Pulmonary artery endothelial cell (primary cell): ENCODE data around the gene MLXIPL. TPM values are rescaled to one million over a fixed set of nuclear protein-coding genes. Genes with fewer than 3 reads are reported as not detected.
"Not testable (repeated sequence)": the region's sequence is repeated elsewhere in the genome, so short reads cannot be mapped to it uniquely, and the experiment has no call there.

Source experiments
- DNase-seq: peaks from one replicate; pipeline ENCODE4 v3.0.0-alpha.2; 2011; ENCODE audit warnings: low read depth, low spot score
- total RNA-seq: library from RNA; depleted of rRNA; stranded (reverse); fragments of >200 nt; gene quantifications from 2 replicates; pipeline ENCODE4 v1.2.3, GENCODE V29; 2014

The MLXIPL gene
- total RNA-seq, 1 donor from 2014 or later = not detected

DNA sequence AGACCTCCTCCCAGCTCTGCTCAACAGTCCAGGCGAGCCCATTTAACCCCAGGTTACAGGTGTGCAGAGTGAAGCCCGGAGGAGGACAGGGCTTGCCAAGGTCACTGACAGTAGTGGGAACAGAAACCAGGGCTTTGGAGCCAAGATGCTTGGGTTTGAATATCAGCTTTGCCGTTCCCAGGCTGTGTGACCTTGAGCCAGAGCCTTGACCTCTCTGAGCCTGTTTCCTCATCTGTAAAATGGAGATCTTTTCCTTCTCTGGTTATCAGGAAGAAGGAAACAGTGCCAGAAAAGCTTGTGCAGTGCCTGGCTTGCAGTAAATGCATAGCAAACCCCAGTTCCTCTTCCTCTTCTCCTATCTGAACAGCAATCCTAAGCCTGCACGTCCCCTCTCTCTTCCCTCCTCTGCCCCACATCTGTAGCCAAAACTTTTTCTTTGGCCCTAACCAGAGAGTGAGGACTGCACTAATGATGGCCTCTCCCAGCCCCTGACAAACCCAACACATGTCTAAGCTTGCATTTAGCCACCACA lies 21.4 kb upstream of the MLXIPL start:
- DNase-seq = no peak

DNA sequence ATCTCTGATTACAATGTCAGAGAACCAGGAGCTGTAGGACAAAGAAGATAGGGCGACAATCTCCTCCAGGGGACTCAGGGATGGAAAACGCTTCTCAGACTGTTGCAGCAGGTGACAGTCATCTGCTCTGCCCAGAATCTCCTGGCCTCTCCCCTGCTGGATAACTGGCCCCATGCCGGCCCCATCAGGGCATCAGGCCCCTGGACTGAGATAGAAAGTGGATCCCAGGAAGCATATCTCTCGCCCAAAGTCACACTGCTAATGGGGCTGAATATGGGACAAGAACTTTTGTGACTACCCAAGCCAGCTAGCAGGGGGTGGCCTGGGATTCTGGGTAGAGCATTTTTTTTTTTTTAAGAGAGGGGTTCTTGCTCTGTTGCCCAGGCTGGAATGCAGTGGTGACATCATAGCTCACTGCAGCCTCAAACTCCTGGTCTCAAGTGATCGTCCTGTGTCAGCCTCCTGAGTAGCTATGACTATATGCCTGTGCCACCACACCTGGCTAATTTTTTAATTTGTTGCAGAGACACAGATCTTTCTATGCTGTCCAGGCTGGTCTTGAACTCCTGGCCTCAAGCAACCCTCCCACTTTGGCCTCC lies 20.5 kb upstream of the MLXIPL start:
- no peak for DNase-seq

DNA sequence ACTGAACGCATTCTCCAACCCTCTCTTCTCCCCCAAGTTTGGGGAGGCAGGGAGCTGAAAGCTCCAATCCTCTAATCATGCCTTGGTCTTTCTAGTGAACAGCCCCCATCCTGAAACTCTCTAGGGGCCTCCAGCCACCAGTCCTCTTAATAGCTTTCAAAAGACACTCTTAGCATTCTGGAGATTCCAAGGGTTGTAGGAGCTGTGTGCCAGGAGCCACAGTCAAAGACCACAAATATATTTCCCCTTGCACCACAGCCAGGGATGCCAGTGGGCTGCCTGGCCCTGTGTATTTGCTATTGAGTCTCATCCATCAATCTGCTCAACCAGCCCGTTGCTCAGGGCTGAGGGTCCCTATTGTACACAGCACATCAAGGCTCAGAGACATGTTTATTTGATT lies 18.5 kb upstream of the MLXIPL start:
- DNase-seq = no peak

DNA sequence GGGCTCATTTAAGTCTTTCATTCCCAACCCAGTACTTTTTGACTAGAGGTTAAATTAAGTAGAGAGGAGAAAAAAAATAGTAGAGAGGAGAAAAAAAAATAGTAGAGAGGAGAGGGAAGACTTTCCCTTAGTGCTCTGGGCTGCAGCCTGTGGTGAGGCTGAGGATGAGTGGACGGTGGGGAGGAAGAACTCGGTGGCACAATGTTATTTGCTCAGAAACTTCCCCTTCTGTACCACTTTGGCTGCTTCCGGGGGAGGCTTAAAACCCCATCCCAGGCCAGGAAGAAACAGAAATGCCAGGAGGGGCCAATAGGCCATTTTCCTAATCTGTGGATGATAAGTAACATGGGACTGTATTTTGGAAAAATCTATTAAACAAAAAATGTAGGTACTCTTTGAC lies 14.6 kb upstream of the MLXIPL start:
- no peak for DNase-seq

DNA sequence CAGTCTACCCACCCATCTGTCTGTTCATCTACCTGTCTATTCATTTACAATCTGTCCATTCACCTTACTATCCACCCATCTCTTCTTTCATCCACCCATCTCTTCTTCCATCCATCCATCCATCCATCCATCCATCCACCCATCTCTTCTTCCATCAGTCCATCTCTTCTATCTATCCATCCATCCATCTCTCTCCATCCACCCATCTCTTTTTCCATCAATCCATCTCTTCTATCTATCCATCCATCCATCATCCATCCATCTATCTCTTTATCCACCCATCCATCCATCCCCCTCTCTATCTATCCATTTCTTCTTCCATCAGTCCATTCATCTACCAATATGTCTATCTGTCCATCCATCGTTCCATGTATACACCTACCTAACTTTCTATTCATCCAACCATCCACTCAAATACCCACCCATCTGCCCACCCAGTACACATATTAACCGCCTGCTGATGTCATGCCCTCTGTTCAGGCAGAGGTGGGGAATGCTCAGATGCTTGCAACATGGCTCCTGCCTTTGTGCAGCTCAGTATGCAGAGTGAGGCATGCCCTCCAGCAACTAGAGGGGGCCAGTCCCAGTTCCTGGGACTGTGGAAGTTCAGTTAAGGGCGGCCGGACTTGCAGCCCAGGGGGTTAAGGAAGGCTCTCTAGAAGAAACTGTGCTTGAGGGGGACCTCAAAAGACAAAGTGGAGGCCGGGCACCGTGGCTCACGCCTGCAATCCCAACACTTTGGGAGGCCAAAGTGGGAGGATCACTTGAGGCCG lies 11.3 kb upstream of the MLXIPL start:
- DNase-seq = no peak

DNA sequence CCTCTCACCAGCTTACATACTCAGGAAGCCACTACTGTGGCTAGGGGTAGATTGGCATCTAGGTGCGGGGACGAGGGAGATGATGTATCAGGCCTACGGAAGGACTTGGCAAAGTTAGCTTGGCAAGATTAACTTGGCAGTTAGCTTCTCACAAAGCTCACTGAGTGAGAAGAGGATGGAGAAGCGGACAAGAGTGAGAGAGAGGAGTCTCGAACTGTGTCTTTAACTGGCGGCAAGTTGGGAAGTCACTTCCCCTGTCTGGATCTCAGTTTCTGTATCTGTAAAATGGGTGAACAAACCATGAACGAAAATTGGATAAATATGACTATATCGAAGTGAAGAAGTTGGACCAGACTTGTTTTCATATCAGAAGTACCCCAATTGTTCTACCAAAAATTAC lies 9.5 kb upstream of the MLXIPL start:
- no peak for DNase-seq

DNA sequence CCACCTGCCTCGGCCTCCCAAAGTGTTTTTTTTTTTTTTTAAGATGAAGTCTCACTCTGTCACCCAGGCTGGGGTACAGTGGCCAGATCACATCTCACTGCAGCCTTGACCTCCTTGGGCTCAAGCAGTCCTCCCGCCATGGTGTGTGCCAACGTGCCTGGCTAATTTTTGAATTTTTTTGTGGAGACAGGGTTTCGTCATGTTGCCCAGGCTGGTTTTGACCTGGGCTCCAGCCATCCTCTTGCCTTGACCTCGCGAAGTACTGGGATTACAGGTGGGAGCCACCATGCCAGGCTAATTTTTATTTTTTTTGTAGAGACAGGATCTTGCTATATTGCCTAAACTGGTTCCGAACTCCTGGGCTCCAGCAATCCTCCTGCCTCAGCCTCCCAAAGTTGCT lies 9.0 kb upstream of the MLXIPL start:
- DNase-seq = no peak

DNA sequence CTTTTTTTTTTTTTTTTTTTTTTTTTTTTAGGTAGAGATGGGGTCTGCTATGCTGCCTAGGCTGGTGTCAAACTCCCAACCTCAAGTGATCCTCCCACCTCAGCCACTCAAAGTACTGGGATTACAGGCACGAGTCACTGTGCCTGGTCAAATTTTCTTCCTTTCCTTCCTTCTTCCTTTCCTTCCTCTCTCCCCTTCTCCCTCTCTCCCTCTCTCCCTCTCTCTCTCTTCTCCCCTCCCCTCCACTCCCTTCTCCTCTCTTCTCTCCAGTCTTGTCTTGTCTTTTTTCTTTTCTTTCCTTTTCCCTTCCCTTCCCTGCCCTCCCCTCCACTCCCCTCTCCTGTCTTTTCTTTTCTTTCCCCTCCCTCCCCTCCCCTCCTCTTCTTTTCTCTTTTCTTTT lies 7.2 kb upstream of the MLXIPL start:
- no peak for DNase-seq

DNA sequence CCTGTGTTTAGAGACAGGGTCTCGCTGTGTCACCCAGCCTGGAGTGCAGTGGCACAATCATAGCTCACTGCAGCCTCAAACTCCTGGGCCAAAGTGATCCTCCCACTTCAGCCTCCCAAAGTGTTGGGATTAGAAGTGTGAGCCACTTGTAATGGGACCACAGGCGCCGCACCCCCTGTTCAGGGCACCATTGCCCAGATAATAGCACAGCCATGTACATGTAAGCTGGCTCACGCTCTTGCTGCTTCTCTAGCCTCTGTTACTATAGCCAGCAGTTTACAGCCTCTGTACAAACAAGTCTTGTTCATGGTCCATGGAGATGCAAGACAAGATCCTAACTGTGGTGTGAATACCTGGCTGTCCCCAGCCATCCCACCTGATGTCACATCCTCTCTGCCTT lies 4.2 kb upstream of the MLXIPL start:
- DNase-seq = no peak

DNA sequence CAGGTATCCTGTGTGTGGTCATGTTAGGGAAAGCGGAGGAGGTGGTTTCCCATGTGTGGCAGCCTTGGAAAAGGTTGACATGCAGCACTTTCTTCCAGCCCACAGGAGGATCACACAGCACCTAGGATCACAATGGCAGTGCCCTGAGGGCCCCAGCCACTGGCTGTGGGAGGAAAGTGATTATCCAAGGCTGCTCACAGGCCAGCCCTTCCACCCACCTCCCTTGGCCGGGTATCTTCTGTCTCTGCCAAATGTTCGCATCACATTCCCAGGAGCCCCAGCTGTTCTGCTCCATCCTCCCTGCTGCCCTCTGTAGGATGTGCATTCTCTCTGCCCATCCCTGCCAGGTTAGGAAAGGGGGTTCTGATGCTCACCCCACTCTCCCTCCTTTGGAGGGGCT lies 2.5 kb upstream of the MLXIPL start:
- DNase-seq = no peak

DNA sequence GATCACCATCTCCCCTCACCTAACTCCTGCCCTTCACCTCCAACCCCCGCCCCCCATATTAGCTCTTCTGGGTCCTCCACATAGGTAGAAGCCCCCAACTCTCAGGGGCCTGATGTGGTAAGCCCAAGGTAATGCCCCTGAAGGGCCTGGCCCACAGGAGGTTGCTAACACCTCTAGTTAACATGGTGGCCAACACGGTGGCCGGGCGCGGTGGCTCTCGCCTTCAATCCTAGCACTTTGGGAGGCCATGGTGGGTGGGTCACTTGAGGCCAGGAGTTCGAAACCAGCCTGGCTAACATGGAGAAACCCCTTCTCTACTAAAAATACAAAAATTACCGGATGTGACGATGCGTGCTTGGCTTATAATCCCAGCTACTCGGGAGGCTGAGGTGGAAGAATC lies 954 bp upstream of the MLXIPL start:
- no peak for DNase-seq

DNA sequence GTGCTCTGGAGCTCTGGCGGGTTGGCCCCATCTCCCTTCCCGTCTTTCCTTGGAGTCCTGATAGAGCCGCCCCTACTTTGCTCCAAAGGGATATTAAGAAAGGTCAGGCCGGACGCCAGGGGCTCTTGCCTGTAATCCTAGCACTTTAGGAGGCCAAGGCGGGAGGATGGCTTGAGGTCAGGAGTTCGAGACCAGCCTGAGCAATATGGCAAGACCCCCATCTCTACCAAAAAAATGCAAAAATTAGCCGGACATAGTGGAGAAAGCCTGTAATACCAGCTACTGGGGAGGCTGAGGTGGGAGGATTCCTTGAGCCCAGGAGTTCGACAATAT lies 313 bp upstream of the MLXIPL start:
- DNase-seq = no peak

DNA sequence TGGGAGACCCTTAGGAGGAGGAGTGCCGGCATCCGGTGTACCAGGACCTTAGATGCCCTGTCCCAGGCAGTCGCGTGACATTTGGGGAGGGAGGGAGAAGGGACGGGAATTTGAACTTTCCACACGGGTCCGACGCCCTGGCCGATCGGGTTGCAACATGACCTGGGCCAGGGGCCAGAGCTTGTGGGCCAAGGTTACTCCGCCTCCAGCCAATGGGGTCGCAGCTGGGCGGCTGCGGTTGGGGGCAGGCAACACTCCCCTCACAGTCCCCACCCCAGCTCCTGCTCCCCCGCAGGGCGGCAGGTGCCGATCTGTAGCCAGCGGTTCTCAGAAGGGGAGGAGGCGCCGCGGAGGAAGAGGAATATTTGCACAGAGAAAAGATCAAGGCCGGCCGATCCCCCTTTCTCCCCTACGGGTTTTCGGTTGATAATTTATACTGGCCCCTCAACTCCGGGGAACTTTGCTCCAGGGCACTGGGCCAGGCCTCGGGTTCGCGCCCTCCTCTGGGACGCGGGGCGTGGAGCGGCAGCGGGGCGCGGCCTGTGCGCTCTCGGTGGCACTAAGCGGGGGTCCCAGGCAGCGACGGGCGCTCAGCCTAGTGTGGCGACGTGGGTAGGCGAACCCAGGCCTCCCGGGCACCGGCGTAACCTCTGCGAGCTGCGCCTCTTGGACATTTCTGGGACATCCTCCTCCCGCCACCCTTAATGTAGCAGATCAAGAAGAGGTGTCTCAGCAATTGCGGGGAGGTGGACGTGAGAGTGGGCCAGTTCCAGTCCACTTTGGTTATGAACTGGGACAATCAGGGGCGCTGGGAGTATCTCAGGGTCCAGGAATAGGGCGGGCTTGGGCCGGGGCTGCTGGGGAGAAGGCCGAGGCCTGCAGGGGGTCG lies 1.2 kb downstream of the MLXIPL start:
- no peak for DNase-seq

DNA sequence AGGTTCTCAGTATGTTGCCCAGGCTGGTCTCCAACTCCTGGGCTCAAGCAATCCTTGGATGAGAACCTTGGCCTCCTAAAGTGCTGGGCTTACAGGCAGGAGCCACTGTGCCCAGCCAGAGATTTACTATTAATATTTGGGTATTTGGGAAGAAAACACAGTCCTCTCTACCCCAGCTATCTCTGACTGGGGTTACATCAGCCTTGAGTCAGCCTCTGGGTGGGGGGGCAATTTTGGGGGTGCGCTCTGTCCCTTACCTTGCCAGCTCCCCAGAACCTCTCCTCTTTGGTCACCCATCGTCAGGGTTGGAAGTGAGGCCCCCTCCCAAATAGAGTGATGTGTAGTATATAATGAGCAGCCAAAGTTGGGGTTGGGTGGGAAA lies 1.8 kb downstream of the MLXIPL start:
- DNase-seq = no peak

DNA sequence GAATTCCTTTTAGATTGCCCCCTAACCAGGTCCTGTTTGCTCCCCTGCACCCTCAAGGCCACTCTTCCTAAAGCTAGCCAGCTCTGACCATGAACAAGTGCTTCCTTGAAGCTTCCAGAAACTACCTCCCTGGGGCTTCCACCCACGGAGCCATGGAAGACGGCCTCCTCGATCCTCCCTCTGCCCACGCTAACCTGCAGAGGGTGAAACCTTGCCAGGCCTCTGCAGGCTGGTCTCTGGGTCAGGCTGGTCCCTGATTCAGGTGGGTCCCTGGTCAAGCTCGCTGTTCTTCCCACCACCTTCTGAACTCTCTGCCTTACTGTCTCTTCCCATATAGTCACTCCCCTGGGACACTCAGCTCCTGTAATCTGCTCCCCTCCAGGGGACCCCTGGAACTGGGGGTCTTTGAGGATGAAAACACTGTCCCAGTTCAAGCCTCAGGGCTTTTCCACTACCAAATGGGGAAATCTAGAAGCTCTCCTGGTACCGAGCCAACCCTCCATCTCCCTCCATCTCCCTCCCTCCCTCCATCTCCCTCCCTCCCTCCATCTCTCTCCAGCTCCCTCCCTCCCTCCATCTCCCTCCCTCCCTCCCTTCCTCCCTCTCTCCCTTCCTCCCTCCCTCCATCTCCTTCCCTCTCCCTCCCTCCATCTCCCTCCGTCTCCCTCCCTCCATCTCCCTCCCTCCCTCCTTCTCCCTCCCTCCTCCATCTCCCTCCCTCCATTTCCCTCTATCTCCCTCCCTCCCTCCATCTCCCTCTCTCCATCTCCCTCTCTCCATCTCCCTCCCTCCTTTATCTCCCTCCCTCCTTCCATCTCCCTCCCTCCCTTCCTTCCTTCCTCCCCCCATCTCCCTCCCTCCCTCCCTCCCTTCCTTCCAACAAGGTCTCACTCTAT lies 2.9 kb downstream of the MLXIPL start:
- DNase-seq = no peak

DNA sequence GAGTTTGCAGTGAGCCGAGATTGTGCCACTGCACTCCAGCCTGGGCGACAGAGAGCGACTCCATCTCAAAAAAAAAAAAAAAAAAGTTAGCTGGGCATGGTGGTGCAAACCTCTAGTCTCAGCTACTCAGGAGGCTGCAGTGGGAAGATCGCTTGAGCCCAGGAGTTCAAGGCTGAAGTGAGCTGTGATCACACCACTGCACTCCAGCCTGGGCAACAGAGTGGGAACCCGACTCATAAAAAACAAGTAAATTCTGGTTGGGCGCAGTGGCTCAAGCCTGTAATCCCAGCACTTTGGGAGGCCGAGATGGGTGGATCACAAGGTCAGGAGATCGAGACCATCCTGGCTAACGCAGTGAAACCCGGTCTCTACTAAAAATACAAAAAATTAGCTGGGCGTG lies 4.9 kb downstream of the MLXIPL start:
- DNase-seq = not testable (repeated sequence)

DNA sequence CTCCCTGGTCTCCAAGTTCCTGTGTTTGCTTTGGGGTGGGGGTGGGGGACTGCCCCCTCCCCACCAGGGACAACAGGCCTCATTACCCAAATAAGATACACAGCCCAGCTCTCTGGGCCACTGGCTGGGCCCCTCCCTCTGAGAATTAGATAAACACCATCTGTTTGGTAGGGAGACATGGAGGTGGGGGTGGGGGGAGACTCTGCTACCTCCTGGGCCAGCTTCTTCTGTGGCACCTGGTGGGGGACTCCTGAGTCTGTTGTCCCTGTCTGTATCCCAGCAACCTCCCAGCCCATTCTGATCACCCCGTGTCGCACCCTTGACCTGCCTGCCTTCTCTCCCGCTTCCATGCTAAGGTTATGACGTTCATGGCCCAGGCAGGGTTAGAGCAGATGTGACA lies 5.8 kb downstream of the MLXIPL start:
- no peak for DNase-seq

DNA sequence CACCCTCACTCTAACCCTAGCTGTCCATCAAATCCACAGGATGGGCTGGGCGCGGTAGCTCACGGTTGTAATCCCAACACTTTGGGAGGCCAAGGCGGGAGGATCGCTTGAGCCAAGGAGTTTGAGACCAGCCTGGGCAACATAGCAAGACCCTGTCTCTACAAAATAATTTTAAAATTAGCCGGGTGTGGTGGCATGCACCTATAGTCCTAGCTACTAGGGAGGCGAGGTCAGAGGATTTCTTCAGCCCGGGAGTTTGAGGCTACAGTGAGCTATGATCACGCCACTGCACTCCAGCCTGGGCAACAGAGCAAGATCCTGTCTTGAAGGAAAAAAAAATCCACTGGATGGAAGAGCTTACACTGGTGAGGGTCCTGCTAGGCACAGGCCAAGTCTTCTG lies 6.8 kb downstream of the MLXIPL start:
- not testable (repeated sequence) for DNase-seq

DNA sequence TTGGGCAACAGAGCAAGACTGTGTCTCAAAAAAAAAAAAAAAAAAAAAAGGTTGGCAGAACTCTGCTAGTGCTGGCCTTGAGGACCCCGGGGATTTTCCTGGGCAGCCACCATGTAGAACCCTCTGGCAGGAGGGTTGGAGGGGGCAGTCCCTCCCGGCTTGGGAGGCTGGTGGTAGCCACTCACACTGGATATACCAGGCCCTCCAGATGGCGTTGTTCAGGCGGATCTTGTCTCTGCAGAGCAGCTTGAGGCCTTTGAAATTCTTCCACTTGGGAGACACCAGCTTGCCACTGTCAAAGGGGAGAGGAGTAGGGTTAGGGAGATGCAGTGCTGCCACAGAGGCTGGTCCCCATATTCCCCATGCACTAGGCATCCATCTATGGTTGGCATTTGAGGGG lies 8.4 kb downstream of the MLXIPL start:
- no peak for DNase-seq

DNA sequence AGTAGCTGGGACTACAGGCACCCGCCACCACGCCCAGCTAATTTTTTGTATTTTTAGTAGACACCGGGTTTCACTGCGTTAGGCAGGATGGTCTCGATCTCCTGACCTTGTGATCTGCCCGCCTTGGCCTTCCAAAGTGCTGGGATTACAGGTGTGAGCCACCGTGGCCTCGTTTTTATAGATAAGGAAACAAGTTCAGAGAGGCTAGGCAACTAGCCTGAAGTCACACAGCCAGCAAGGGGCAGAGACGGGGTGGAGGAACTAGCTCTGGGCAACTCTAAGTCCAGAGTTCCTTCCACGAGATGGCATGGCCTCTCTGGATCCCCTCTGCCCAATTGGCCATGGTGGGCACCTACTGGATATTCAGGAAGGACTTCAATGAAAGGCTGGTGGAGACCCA lies 9.4 kb downstream of the MLXIPL start:
- not testable (repeated sequence) for DNase-seq
